GM06990 (cell line): ENCODE measurements around the gene SH3TC2.

Experiments used
- DNase-seq: peaks from one replicate; pipeline ENCODE4 v3.0.0-alpha.2; 2011; ENCODE audit not compliant: insufficient read length; ENCODE audit errors: extremely low read depth
- H3K27me3 ChIP-seq: replicated peaks from 2 replicates; pipeline ENCODE4 v1.6.0; 2011; ENCODE audit warnings: low read length; ENCODE audit not compliant: control insufficient read depth, insufficient read depth
- H3K36me3 ChIP-seq: 2 replicates; pipeline ENCODE4 v1.5.1; 2011; ENCODE audit warnings: low read length; ENCODE audit not compliant: control insufficient read depth, insufficient read depth
- H3K4me3 ChIP-seq: replicated peaks from 2 replicates; pipeline ENCODE4 v1.5.1; 2011; ENCODE audit warnings: low read depth, mild to moderate bottlenecking, control low read depth, low read length
- TF ChIP-seq, protein P1 (sequence below): IDR thresholded peaks from 2 replicates; pipeline ENCODE4 v1.5.1; 2011; ENCODE audit warnings: low read length, control low read depth, mild to moderate bottlenecking, inconsistent platforms; ENCODE audit not compliant: insufficient read depth, poor library complexity, severe bottlenecking

The SH3TC2 gene

DNA sequence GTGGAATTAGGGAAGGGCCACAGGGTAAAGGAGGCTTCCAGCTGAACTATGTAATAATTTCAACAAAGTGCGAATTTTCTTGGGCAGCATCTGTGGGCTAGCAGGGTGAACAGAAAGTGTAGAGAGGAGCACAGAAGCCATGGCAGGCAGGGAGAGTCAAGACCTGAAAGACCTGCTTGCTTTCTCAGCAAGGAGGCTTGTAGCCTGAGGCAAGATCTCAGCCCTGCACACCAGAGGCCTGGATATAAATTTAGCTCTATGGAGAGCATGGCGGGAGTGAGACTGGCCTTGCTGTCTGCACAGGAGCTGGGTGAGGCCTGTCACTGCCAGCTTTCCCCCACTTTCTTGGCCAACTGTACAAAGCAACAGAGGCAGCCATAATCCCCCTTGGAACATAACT lies 32.1 kb upstream of the SH3TC2 start:
- no peaks in the 10 kb centered on the region for H3K27me3 ChIP-seq
- TF ChIP-seq, protein P1, sequence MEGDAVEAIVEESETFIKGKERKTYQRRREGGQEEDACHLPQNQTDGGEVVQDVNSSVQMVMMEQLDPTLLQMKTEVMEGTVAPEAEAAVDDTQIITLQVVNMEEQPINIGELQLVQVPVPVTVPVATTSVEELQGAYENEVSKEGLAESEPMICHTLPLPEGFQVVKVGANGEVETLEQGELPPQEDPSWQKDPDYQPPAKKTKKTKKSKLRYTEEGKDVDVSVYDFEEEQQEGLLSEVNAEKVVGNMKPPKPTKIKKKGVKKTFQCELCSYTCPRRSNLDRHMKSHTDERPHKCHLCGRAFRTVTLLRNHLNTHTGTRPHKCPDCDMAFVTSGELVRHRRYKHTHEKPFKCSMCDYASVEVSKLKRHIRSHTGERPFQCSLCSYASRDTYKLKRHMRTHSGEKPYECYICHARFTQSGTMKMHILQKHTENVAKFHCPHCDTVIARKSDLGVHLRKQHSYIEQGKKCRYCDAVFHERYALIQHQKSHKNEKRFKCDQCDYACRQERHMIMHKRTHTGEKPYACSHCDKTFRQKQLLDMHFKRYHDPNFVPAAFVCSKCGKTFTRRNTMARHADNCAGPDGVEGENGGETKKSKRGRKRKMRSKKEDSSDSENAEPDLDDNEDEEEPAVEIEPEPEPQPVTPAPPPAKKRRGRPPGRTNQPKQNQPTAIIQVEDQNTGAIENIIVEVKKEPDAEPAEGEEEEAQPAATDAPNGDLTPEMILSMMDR, result no peak

DNA sequence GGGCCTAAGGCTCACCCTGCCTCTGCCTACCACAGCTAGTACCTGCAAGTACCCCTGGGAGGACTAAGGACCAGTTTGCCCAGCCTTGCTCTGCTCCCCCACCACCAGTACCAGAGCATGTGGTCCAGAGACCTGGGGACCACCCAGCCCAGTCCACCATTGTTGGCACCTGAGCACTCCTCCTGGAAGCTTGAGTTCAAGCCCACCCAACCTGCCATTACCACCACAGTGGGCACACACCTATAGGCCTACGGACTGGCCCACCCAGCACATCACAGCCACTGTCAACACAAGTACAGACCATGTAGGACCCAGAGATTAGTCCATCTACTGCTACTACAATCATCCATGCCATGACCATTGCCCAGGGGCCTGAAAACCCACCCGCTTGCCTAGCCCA lies 30.8 kb upstream of the SH3TC2 start:
- DNase-seq, result no peak
- TF ChIP-seq, protein P1, result no peak
- Histone ChIP-seq H3K4me3 (no peak overlapping the region), H3K27me3 (no peaks in the 10 kb centered on the region), H3K36me3 (no peaks in the 10 kb centered on the region)

More for the DNA sequence above, 32.1 kb upstream of the SH3TC2 start:
- Histone ChIP-seq H3K4me3 (no peak overlapping the region), H3K36me3 (no peaks in the 10 kb centered on the region)
- no peak for DNase-seq

DNA sequence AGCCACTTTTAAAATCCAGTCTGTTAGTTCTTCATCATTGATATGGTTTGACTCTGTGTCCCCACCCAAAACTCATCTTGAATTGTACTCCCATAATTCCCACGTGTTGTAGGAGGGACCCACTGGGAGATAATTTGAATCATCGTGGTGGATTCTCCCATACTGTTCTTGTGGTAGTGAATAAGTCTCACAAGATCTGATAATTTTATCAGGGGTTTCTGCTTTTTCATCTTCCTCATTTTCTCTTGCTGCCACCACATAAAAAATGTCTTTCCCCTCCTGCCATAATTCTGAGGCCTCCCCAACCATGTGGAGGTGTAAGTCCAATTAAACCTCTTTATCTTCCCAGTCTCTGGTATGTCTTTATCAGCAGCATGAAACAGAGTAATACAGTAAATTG lies 26.9 kb upstream of the SH3TC2 start:
- TF ChIP-seq, protein P1, result no peak
- DNase-seq, result no peak
- Histone ChIP-seq H3K36me3 (no peaks in the 10 kb centered on the region), H3K4me3 (no peak overlapping the region), H3K27me3 (no peaks in the 10 kb centered on the region)

DNA sequence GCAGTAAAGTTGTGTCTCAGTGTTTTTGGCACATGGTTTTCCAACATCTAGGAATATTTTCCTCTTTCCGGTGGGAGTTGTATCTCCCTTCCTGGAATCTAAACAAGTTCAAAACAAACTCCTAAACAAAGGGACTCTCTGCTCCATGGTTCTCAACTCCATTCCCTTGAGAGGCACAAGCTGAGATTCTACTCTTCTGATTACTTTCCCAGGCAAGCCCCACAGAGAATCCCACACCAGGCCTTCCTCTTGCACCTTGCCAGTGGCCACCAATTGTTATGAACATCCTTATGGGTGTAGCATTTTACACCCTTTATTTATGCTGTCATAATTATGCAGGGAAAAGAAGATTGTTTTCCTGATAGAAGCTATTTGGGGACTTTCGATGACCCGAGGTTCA lies 25.8 kb upstream of the SH3TC2 start:
- TF ChIP-seq, protein P1, result no peak
- H3K36me3 ChIP-seq, result no peaks in the 10 kb centered on the region
- H3K27me3 ChIP-seq, result no peaks in the 10 kb centered on the region
- no peak for DNase-seq
- no peak overlapping the region for H3K4me3 ChIP-seq

DNA sequence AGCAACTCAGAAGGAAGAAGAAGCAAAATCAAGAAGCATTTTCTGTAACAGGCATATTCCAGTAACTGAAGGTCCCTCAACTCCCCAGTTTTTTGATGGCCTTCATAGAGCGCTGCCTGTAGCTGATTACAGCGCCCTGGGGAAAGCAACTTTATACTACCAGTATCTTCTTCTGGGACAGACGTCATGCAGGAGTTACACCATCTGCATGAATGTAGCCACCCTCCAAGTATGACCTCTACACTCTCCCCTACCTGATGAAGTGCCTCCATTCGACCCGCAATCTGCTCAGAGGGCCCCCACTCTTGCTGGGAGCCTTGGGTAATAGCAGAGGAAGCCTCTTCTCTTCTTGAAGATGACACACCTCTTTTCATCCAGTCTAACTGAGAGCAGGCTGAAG lies 21.0 kb upstream of the SH3TC2 start:
- H3K36me3 ChIP-seq, result no peaks in the 10 kb centered on the region
- TF ChIP-seq, protein P1, result no peak
- no peak for DNase-seq
- no peak overlapping the region for H3K4me3 ChIP-seq
- H3K27me3 ChIP-seq, result no peaks in the 10 kb centered on the region

DNA sequence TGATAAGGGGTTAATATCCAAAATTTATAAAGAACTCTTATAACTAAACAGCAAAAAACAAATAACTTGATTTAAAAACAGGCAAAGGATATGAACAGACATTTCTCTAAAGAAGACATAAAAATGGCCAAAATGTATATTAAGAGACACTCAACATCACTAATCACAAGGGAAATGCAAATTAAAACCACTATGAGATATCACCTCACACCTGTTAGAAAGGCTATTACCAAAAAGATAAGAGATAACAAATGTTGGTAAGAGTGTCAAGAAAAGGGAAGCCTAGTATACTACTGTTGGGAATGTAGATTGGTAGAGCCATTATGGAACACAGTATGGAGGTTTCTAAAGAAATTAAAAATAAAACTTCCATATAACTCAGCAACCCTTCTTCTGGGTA lies 19.4 kb upstream of the SH3TC2 start:
- TF ChIP-seq, protein P1, result no peak
- DNase-seq, result no peak
- Histone ChIP-seq H3K4me3 (no peak overlapping the region), H3K27me3 (no peaks in the 10 kb centered on the region), H3K36me3 (no peaks in the 10 kb centered on the region)
